Measurements from ENCODE around the gene LRG1. TPM values are rescaled to one million over a fixed set of nuclear protein-coding genes. Genes with fewer than 3 reads are reported as not detected.

Gene LRG1
- polyA plus RNA-seq, 1 donor from 2014 or later, result not detected

DNA sequence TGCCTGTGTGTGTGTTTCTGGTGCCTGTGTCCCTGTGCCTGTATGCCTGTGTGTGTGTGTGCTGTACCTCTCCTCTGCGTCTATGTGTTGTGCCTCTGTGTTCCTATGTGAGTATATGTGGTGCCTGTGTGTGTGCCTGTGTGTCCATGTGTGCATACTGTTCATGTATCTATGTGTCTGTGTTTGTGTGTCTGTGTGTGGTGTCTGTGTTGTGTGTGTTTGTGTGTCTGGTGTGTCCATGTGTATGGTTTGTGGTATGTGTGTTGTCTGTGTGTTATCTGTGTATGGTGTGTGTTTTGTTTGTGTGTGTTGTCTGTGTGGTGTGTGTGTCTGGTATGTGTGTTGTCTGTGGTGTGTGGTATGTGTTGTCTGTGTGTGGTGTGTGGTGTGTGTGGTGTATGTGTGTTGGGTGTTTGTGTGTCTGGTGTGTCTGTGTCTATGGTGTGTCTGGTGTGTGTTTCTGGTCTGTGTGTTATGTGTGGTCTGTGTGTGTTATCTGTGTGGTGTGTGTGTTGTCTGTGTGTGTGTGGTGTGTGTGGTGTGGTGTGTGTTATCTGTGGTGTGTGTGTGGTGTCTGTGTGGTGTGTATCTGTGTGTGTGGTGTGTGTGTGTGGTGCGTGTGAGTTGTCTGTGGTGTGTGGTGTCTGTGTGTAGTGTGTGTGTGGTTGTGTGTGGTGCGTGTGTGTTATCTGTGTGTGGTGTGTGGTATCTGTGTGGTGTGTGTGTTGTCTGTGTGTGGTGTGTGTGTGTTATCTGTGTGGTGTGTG is 47.3 kb downstream of the LRG1 start:
- H3K9me2 ChIP-seq (ENCODE audit: insufficient read depth, low read length), result no peaks in the 10 kb centered on the region
- no peak for TF ChIP-seq CTCF (IDR thresholded peaks at IDR 0.05; ENCODE audit: poor library complexity, severe bottlenecking)
- TF ChIP-seq RAD21 (conservative IDR thresholded peaks at IDR 0.05), result no peak
- TF ChIP-seq POLR2AphosphoS5 (IDR thresholded peaks at IDR 0.05), result no peak
- TF ChIP-seq, protein P1, sequence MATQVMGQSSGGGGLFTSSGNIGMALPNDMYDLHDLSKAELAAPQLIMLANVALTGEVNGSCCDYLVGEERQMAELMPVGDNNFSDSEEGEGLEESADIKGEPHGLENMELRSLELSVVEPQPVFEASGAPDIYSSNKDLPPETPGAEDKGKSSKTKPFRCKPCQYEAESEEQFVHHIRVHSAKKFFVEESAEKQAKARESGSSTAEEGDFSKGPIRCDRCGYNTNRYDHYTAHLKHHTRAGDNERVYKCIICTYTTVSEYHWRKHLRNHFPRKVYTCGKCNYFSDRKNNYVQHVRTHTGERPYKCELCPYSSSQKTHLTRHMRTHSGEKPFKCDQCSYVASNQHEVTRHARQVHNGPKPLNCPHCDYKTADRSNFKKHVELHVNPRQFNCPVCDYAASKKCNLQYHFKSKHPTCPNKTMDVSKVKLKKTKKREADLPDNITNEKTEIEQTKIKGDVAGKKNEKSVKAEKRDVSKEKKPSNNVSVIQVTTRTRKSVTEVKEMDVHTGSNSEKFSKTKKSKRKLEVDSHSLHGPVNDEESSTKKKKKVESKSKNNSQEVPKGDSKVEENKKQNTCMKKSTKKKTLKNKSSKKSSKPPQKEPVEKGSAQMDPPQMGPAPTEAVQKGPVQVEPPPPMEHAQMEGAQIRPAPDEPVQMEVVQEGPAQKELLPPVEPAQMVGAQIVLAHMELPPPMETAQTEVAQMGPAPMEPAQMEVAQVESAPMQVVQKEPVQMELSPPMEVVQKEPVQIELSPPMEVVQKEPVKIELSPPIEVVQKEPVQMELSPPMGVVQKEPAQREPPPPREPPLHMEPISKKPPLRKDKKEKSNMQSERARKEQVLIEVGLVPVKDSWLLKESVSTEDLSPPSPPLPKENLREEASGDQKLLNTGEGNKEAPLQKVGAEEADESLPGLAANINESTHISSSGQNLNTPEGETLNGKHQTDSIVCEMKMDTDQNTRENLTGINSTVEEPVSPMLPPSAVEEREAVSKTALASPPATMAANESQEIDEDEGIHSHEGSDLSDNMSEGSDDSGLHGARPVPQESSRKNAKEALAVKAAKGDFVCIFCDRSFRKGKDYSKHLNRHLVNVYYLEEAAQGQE (IDR thresholded peaks at IDR 0.05; ENCODE audit: borderline replicate concordance), result no peak
- no peak for TF ChIP-seq EZH2 (IDR thresholded peaks at IDR 0.05; ENCODE audit: borderline replicate concordance, insufficient read depth, low read length, poor library complexity, severe bottlenecking)
- no peak for TF ChIP-seq TAF1 (IDR thresholded peaks at IDR 0.05; ENCODE audit: low read depth)
- no peak for TF ChIP-seq EP300 (conservative IDR thresholded peaks at IDR 0.05; ENCODE audit: poor library complexity, severe bottlenecking)
- TF ChIP-seq MXI1 (conservative IDR thresholded peaks at IDR 0.05; ENCODE audit: poor library complexity, severe bottlenecking), result no peak
- no peak for TF ChIP-seq SMC3 (conservative IDR thresholded peaks at IDR 0.05; ENCODE audit: poor library complexity)
- no peaks in the 10 kb centered on the region for H3F3A ChIP-seq (ENCODE audit: insufficient read depth, low read length, poor library complexity, severe bottlenecking)
- H2AFZ ChIP-seq (ENCODE audit: low read depth, low read length), result no peak overlapping the region
- H3K27ac ChIP-seq (ENCODE audit: low read length), result no peak overlapping the region
- no peak overlapping the region for H3K4me3 ChIP-seq (ENCODE audit: low read length)
- H3K9ac ChIP-seq (ENCODE audit: low read length), result no peak overlapping the region
- H3K9me3 ChIP-seq (ENCODE audit: low read length), result no peaks in the 10 kb centered on the region
- no peaks in the 10 kb centered on the region for H4K20me1 ChIP-seq (ENCODE audit: insufficient read depth)
- H3K27me3 ChIP-seq (ENCODE audit: insufficient read depth, low read depth, low read length), result no peaks in the 10 kb centered on the region
- H3K4me2 ChIP-seq (ENCODE audit: low read length), result no peak overlapping the region
- H3K79me2 ChIP-seq (replicated peaks; ENCODE audit: insufficient read depth, low read length), result no peaks in the 10 kb centered on the region
- H3K36me3 ChIP-seq (ENCODE audit: insufficient read depth, low read length), result no peaks in the 10 kb centered on the region

DNA sequence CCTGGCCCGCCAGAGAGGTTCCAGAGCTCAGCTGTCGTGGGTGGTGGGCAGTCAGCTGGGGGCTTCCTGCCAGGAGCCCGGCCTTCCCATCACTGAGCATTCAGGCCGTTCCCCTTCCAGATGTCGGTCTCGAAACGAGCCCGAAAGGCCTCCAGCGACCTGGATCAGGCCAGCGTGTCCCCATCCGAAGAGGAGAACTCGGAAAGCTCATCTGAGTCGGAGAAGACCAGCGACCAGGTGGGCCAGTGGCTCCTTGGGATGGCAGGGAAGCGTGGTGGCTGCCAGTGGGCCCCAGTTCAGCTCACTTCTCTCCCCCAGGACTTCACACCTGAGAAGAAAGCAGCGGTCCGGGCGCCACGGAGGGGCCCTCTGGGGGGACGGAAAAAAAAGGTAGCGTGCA is 48.4 kb downstream of the LRG1 start:
- H3K27ac ChIP-seq (ENCODE audit: low read length), result no peak overlapping the region
- no peaks in the 10 kb centered on the region for H3K79me2 ChIP-seq (replicated peaks; ENCODE audit: insufficient read depth, low read length)
- H3K27me3 ChIP-seq (ENCODE audit: insufficient read depth, low read depth, low read length), result no peaks in the 10 kb centered on the region
- H4K20me1 ChIP-seq (ENCODE audit: insufficient read depth), result no peaks in the 10 kb centered on the region
- no peak overlapping the region for H3K4me2 ChIP-seq (ENCODE audit: low read length)
- H2AFZ ChIP-seq (ENCODE audit: low read depth, low read length), result no peak overlapping the region
- H3F3A ChIP-seq (ENCODE audit: insufficient read depth, low read length, poor library complexity, severe bottlenecking), result no peaks in the 10 kb centered on the region
- no peaks in the 10 kb centered on the region for H3K9me3 ChIP-seq (ENCODE audit: low read length)
- no peaks in the 10 kb centered on the region for H3K9me2 ChIP-seq (ENCODE audit: insufficient read depth, low read length)
- no peak overlapping the region for H3K4me3 ChIP-seq (ENCODE audit: low read length)
- no peak for TF ChIP-seq RAD21 (conservative IDR thresholded peaks at IDR 0.05)
- no peak overlapping the region for H3K9ac ChIP-seq (ENCODE audit: low read length)
- no peaks in the 10 kb centered on the region for H3K36me3 ChIP-seq (ENCODE audit: insufficient read depth, low read length)

Measured in neural cell (in vitro differentiated cells).